DMS79 (cell line): Measurements from ENCODE around the gene TMUB2.

Experiments
- DNase-seq: peaks from one replicate; lab custom pipeline; 2025; lab: John Stamatoyannopoulos, UW

Gene TMUB2

DNA sequence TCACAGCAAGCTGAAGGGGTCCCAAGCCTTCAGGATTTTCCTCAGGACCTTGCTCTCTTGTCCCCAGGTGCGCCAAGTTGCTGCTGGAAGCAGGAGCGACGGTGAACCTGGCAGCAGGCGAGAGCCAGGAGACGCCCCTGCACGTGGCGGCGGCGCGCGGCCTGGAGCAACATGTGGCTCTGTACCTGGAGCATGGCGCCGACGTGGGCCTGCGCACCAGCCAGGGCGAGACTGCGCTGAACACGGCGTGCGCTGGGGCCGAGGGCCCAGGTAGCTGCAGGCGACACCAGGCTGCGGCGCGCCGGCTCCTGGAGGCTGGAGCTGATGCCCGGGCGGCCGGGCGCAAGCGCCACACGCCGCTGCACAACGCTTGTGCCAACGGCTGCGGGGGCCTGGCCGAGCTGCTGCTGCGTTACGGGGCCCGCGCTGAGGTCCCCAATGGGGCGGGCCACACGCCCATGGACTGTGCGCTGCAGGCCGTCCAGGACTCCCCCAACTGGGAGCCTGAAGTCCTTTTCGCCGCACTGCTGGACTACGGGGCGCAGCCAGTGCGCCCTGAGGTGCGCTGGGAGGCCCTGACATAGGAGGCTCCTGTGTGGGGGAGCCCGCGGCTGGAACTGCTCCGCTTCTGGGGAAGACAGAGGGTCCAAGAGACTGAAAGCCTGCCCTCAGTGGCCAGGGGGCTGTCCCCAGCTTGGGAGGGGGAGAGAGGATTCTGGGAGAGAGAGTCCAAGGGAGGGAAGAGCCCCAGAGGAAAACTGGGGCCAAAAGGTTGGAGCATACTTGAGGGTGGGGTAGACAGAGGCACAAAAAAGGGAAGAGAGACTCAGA lies 9.9 kb upstream of the TMUB2 start:
- no peak for DNase-seq

DNA sequence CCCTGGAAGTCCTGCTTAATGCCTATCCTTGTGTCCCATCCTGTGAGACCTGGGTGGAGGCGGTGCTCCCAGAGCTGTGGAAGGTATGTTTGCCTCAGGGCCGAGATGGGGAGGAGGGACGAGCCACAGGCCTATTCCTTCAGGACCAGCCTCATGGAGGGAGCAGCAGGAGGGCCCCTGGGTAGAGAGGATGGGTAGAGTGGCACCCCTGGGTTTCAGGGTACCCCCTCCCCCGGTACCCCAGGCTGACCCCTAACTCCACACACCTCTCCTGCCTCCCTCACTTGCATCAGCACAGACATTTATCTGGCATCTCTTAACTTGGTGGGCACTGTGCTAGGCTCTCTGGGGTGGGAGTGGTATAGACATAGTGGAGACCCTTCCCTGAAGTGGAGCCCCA lies 9.1 kb upstream of the TMUB2 start:
- DNase-seq: no peak

DNA sequence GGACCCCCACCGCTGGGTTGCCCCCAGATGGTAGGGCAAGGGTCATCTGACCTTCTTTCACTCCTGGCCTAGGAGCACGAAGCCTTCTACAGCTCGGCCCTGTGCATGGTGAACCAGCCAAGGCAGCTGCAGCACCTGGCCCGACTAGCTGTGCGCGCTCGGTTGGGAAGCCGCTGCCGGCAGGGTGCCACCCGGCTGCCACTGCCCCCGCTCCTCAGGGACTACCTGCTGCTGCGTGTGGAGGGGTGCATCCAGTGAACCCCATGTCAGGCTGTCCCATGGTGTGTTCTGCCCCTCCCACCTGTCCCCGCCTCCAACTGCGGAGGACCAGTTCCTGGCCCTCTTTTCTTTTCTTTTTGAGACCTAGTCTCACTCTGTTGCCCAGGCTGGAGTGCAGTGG lies 8.6 kb upstream of the TMUB2 start:
- no peak for DNase-seq

DNA sequence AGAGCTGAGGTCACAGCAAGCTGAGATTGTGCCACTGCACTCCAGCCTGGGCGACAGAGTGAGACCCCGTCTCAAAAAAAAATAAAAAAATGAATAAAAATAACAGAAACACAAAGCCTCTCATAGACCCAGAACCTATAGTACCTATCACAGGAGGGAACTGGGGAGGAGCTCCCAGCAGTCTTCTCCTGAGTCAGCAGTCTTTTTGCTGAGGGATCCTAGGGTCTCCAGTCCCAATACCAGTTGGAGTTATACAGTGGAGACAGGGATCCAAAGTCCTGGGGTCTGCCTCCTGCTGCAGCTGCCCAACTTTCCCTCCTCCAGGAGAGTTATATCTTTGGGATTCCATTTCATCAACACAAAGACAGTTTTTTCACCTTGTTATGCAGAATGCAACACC lies 3.7 kb upstream of the TMUB2 start:
- no peak for DNase-seq

DNA sequence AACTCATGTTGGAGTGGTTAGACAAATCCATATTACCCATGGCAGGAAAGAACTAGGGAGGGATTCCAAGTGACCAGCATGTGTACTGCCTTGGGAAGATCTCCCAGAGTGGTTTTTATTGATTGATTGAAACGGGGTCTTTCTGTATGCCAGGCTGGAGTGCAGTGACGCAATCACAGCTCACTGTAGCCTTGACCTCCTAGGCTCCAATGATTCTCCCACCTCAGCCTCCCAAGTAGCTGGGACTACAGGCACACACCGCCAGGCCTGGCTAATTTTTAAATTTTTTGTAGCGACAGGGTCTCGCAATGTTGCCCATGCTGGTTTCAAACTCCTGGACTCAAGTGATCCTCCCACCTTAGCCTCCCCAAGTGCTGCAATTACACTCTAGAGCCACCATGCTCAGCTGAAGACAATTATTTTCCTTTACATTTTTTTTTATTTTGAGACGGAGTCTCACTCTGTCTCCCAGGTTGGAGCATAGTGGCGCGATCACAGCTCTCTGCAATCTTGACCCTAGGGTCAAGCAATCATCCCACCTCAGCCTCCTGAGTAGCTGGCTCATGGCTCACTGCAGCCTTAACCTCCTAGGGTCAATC lies 2.5 kb upstream of the TMUB2 start:
- DNase-seq: no peak

DNA sequence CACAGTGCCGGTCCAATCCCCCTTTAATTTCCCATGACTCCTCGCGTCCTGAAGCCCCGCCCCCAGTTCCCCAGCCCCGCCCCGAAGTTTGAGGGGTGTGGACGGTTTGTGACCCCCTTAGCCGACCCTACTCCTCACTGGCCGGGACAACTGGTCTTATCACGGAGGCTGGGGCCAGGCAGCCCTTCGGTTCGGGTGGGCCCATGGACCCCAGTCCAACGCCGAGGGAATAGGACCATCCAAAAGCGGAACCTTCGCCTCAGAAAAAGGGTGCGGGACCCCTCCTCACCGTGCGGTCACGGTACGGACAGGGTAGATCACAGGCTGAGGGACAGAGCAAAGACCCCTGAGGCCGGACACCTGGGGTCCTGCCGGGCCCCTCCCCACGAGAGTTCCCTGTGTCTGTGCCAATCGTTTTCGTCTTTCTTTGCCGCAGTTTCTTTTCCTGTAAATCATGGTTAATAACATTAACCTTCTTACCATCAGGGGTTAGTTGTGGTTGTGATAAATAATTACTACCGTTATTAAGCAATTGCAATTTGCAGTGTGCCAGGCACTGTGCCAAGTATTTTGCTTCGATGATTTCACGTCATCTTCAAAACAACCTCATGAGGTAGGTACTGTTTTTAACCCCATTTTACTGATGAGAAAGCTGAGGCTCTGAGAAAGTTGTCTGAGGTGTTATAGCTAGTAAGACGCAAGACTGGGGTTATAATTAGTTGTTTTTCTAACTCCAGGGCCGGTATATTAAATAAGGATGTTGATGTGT lies 543 bp downstream of the TMUB2 start:
- no peak for DNase-seq

DNA sequence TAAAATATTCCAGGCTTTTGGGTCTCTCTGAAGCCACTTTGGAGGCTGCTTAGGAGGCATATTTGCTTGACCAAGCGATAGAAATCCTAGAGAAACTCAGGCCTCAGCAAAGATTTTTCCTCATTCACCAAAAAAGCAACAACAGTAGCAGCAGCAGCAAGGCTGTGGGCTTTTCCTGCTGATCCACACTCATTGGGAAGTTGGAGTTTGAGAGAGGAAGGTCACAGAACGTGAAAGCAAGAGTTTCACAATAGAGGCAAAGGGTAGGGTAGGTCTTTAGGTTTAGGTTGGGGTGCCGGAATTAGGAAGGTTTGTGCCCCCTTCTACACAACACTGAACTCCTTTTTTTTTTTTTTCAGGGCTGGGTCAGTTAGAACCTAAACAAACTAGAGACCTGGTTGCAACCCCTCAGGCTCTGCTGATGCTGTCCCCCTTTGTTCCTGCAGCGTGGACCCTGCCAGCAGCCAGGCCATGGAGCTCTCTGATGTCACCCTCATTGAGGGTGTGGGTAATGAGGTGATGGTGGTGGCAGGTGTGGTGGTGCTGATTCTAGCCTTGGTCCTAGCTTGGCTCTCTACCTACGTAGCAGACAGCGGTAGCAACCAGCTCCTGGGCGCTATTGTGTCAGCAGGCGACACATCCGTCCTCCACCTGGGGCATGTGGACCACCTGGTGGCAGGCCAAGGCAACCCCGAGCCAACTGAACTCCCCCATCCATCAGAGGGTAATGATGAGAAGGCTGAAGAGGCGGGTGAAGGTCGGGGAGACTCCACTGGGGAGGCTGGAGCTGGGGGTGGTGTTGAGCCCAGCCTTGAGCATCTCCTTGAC lies 2.0 kb downstream of the TMUB2 start:
- no peak for DNase-seq

DNA sequence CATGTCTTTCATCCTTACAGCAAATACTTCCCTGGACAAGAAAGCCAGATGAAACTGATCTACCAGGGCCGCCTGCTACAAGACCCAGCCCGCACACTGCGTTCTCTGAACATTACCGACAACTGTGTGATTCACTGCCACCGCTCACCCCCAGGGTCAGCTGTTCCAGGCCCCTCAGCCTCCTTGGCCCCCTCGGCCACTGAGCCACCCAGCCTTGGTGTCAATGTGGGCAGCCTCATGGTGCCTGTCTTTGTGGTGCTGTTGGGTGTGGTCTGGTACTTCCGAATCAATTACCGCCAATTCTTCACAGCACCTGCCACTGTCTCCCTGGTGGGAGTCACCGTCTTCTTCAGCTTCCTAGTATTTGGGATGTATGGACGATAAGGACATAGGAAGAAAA lies 3.7 kb downstream of the TMUB2 start:
- DNase-seq: no peak

DNA sequence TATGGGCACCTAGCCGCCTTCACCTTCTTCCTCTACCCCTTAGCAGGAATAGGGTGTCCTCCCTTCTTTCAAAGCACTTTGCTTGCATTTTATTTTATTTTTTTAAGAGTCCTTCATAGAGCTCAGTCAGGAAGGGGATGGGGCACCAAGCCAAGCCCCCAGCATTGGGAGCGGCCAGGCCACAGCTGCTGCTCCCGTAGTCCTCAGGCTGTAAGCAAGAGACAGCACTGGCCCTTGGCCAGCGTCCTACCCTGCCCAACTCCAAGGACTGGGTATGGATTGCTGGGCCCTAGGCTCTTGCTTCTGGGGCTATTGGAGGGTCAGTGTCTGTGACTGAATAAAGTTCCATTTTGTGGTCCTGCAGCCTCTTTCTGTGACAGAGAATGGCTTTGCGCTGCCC lies 4.6 kb downstream of the TMUB2 start:
- no peak for DNase-seq

DNA sequence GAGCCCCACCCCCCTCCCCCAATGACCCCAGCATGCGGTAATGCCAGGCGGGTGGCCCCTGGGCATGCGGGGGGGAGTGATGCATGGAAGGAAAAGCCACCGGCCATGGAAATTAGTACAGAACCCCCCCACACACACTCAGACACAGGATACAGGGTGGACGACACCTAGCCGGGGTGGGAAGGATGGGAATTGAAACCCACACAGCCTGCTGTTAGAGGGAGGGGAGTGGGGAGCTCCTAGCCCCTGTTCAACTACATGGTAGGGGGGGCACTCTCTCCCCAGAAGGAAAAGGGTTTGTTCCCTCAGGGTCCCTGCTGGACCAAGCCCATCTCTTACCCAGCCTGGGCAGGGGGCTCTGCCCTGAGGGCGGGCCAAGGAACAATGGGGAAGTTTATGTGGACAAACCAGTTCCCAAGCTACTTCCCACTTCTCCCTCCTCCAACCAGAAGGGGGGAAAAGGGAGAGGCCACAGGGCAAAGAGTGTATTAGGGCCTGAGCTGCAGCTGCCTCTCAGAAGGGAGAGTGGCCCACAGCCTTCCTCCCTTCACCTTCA lies 5.2 kb downstream of the TMUB2 start:
- DNase-seq: no peak

DNA sequence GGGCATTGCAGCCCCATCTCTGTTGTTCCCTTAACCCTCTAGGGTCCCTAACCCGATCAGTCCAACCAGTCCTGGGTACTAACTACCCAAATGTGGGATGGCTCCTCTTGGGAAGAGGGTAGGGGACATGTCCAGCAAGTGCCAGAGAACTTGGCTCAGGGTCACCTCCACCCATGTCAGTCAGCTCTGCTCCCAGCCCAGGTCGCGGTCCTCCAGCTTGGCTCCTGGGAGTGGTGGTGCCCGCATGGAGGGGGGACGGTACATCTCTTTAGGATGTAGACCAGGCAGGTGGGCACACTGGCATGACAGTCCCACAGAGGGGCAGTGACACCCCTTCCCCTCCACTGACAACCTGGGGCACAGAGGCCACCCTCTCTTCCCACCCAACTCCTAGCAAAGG lies 6.0 kb downstream of the TMUB2 start:
- DNase-seq: no peak

DNA sequence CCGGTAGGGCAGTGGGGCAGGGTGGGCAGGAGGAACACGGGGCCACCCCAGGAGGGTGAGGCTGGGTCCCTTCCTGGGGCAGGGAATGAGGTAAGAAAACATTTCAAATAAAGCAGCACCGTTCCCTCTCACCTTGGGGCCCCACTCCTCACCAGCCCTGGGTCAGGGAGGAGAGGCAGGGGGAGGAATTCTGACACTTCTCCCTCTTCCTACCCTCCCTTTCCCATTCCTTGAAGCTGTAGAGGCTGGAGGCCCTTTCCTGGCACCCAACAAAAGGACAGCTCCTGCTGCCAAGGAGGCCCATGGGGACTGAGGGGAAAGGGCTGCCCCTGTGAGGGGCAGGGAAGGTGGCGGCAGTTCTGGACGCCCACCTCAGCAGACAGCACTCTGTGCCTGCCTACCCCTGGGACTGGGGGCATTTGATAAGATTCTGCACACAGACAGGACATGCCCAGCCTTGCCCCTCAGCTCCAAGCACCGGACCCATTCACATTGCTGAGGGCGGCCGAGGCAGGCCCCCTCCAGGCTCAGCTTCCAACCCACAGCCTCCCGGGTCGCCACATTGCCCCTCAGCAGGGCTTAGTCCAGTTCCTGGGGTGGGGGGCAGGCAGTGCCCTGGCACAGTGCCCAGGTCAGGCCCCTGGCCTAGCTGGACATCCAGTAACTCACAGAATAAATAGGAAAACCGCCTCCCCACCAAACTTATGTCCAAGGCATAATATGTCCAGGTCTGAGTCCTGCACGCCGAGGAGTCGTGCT lies 6.7 kb downstream of the TMUB2 start:
- no peak for DNase-seq

DNA sequence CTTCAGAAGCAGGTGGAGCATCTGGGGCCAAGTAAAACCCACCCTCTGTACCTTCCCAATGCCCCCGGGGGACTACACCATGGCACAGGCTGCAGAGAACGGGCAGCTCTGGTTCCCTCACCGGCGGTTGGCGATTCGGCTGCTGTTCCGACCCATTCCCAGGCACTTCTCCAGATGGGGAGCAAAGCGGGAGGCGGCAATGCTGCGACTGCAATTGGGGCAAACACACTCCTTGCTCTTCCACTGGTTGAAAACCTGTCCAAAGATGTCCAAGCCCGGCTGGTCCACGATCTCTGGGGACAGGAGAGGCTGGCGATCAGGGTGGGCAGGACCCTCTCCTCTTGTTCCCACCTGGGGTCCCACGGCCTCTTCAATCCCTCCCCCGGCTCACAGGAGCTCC lies 10.3 kb downstream of the TMUB2 start:
- DNase-seq: no peak

DNA sequence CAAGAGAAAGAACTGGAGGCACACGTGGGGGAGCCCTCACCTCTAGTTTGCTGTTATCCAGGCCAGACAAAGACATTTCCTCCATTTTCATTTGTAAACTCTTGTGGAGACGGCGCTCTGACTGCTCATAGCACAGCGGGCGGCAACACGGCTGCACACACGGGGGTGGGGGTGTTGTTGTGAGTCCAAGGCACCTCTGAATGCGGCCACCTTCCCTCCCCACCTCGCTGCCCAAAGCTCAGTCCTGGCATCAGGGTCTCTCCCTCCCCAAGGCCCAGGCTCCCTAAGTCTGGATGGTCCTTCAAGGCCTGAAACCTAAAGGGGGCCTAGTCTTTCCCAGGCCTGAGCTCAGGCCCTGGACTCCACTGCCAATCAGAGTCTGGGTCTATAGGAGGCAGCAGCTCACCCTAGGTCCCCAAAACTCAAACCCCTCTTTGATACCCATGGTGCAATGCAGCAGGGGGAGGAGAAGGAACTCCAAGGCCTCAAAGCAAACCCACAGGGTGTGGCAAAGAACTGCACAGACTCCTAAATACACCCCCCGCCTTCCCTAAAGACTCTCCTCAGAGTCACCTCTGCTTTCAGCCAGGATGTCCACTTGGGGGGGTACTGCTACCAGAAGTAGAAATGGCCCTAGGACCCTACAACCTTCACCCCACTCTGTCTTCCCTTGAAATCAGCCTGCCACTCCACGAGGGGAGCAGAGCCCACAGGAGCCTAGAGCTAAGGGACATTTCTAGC lies 11.4 kb downstream of the TMUB2 start:
- peak; percentile 19 for DNase-seq

DNA sequence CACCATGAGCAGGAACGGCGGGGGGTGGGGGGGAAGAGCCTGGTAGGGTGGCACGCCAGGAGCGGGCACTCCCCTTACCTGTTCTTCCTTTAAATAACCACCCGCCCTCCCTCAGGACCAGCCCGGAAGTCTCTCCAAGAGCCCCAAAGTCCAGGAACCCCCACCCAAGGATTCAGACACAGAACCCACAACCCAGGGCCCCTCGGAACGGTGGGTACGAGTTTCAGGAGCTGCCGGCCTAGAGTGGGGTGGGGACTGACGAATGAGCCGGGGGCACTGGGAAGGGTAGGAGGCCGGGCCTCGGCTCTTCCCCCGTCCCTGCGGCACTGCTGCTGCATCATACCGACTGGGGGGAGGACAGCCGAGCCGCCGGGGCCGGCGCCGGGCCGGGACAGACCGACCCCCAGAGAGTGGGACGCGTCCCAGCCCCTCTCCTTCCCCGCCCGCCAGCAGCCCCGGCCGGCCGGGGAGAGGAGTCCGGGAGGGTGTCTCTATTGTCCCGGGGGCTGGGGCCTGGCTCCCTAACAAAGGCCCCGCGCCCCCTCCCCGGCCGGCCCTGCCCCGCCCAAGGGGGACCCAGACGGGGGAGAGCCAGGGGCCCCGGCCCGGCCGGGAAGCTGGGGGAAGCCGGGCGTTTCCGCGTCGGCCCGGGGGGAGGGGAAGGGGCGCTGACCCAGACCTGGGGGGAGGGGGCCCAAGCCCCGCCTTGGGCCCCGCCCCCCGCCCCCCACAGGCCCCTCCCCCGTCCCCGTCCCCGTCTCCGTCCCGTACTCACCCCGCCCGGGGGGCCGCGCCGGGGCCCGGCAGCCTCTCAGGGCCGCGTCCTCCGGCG lies 12.2 kb downstream of the TMUB2 start:
- DNase-seq: no peak

DNA sequence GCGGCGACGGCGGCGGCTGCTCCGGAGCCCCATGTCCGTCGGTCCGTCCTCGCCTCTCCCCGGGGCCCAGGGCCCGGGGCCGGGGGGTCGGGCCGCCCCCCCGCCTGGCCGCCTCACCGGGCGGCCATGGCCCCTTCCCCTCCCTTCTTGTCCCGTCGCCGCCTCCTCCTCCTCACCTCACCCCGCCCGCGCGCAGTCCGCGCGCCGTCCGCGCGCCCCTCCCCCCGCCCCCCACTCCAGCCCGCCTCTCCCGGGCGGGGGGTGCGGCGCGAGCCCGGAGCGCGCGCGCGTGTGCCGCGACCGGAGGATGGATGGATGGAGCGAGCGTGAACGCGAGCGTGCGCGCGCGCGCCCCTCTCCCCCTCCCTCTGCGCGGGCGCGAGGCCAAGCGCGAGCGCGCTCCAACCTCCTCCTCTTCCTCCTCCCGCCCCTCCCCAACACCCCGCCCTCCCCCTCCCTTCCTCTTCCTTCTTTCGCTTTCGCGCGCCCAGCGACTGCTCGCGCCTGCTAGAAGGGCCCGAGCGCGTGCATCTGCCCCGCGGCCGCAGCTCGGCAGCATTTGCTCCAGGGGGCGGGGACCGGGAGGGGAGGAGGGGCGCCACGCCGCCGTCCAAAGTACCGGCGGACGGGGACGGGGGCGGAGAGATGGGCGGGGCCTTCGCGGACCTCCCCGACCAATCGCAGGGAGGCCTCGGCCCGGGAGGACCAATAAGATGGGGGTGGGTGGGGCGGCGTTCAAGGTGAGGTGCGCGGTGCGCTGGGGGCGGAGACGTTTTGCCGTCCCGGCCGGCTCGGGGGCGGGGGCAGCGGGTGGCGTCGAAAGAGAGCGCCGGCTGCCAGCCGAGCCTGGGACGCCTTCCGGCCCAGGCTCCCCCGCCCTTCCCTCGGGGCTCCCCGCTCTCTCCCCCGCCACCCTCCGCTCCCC lies 13.0 kb downstream of the TMUB2 start, which contains the start of gene ATXN7L3:
Gene ATXN7L3 (minus strand): TSS at position 332 of the 925 bp plus-strand sequence. CDS start 1,814 bp downstream, outside the sequence.
- DNase-seq: peak; percentile 96

DNA sequence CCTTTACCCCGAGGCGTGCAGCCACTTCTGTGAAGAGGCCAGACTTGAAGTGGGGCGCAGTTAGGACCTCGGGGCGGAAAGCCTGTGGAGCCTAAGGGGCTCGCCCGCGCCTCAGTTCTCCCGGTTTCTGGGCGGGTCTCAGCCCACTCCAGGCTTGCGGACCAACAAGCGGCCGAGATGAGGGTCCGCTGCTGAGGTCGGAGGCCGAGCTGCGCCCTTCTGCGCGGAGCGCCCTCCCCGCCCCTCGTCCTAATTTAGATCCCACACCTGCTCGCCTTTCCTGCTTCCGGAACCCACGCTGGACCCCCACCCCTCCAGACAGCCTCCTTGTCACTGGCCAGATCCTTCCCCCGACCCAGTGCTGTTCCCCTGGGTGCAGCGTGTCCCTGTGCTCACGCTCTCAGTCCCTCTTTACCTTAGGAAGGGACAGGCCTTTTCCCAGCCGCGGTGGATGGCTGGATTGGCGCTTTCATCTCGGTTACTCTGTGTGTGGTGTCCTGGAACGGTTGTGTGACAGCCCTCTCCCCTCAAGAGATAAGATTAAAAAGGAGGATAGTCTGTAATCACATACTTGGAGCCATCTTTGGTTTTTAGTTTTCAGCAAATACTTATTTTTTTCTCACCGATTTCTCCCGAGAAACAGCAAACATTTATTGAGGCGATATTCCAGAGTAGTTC lies 13.8 kb downstream of the TMUB2 start:
- no peak for DNase-seq

DNA sequence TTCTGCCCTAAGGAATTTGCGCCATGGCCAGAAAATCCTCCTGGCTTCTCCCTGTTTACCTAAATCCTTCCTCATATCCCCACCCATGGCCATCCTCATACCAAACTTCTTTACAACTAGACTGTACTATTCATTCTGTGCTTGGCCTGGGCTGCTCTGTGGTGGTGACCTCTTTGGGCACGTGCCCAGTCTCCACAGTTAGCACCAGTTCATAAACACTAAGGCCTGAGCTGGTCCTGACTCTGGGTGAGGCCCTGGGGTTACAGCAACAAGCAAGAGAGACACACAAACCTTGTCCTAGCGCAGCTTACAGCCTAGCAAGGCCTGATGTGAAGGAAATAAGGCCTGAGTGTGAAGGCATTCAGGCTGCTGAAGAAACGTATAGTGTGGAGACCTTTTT lies 16.0 kb downstream of the TMUB2 start:
- no peak for DNase-seq
